GM19328 (cell line): ENCODE results near the gene MUSK.
A peak's percentile ranks its signal among the peaks of the same experiment; 100 is the strongest.
"Not testable (repeated sequence)": the region's sequence is repeated elsewhere in the genome, so short reads cannot be mapped to it uniquely, and the experiment has no call there.

ENCODE experiments used
- ATAC-seq: cut with Tn5 transposase; IDR thresholded peaks from one replicate; pipeline ENCODE4 v1.9.1; 2021; ENCODE audit warnings: mild to moderate bottlenecking, moderate library complexity; ENCODE audit not compliant: unreplicated experiment

MUSK gene

GRCh38 chr9:110807956-110808598, 139.5 kb downstream of the MUSK start:
- peak; percentile 49 for ATAC-seq

GRCh38 chr9:110808599-110808980, 140.0 kb downstream of the MUSK start:
- ATAC-seq = peak; percentile 96

- peak; percentile 33 for ATAC-seq
Observed at GRCh38 chr9:110809038-110809595, 140.5 kb downstream of the MUSK start.

GRCh38 chr9:110810262-110810976, 141.8 kb downstream of the MUSK start:
- ATAC-seq = no peak

- ATAC-seq = no peak
Observed at GRCh38 chr9:110812886-110813285, 144.3 kb downstream of the MUSK start.

- ATAC-seq = no peak
Observed at GRCh38 chr9:110814159-110814558, 145.6 kb downstream of the MUSK start.

GRCh38 chr9:110815361-110815760, 146.8 kb downstream of the MUSK start:
- ATAC-seq = no peak

- ATAC-seq = no peak
Observed at GRCh38 chr9:110820381-110820780, 151.8 kb downstream of the MUSK start.

GRCh38 chr9:110821064-110821463, 152.5 kb downstream of the MUSK start:
- ATAC-seq = peak; percentile 91

GRCh38 chr9:110825129-110825528, 156.5 kb downstream of the MUSK start:
- ATAC-seq = not testable (repeated sequence)

- ATAC-seq = no peak
Observed at GRCh38 chr9:110825950-110826349, 157.4 kb downstream of the MUSK start.

GRCh38 chr9:110826400-110826799, 157.8 kb downstream of the MUSK start:
- ATAC-seq = not testable (repeated sequence)

- no peak for ATAC-seq
Observed at GRCh38 chr9:110828264-110828663, 159.7 kb downstream of the MUSK start.

GRCh38 chr9:110830495-110830894, 161.9 kb downstream of the MUSK start:
- ATAC-seq = no peak

GRCh38 chr9:110832926-110833325, 164.3 kb downstream of the MUSK start:
- ATAC-seq = no peak

GRCh38 chr9:110835404-110835803, 166.8 kb downstream of the MUSK start:
- ATAC-seq = no peak

GRCh38 chr9:110835859-110836271, 167.3 kb downstream of the MUSK start:
- ATAC-seq = no peak

- ATAC-seq = no peak
Observed at GRCh38 chr9:110837401-110838005, 168.9 kb downstream of the MUSK start.

- no peak for ATAC-seq
Observed at GRCh38 chr9:110842169-110842568, 173.6 kb downstream of the MUSK start.

GRCh38 chr9:110842986-110843385, 174.4 kb downstream of the MUSK start:
- no peak for ATAC-seq

GRCh38 chr9:110844121-110844520, 175.5 kb downstream of the MUSK start:
- ATAC-seq = no peak

GRCh38 chr9:110846215-110846614, 177.6 kb downstream of the MUSK start:
- no peak for ATAC-seq
